ENCODE results near the gene KIAA0825. TPM values are rescaled to one million over a fixed set of nuclear protein-coding genes. Genes with fewer than 3 reads are reported as not detected.

Gene KIAA0825
- total and polyA plus RNA-seq, 2 experiments from 2014 or later = 1.7 to 1.8 TPM

GRCh38 chr5:94245608-94246007, 372.8 kb downstream of the KIAA0825 start:
- no peak overlapping the region for H3K4me2 ChIP-seq
- no peaks in the 10 kb centered on the region for H3K36me3 ChIP-seq (ENCODE audit: insufficient read depth)
- H3K4me3 Mint-ChIP-seq = no peak overlapping the region
- no peaks in the 10 kb centered on the region for H3K9me3 Mint-ChIP-seq
- H3K27ac ChIP-seq (ENCODE audit: low read depth) = no peak overlapping the region
- peaks cover 45% of the 10 kb centered on the region for H3K4me1 Mint-ChIP-seq
- peaks cover 23% of the 10 kb centered on the region for H3K79me2 ChIP-seq (replicated peaks; ENCODE audit: insufficient read depth)
- no peaks in the 10 kb centered on the region for H3K36me3 Mint-ChIP-seq (ENCODE audit: low read depth)
- H2AFZ ChIP-seq = no peak overlapping the region
- no peaks in the 10 kb centered on the region for H3K27me3 Mint-ChIP-seq (ENCODE audit: insufficient read depth, low read depth, poor library complexity)
- no peak overlapping the region for H3K27ac Mint-ChIP-seq
- ATAC-seq = no peak
- TF ChIP-seq STAT1 (IDR thresholded peaks at IDR 0.05; ENCODE audit: unreplicated experiment) = no peak
- TF ChIP-seq ETS1 (IDR thresholded peaks at IDR 0.05) = no peak
- no peak for TF ChIP-seq CREB1 (CRISPR knock-in tag; IDR thresholded peaks at IDR 0.05; ENCODE audit: low read depth)
- no peak for TF ChIP-seq ZNF114 (CRISPR knock-in tag; IDR thresholded peaks at IDR 0.05)
- no peak for TF ChIP-seq ZNF462 (CRISPR knock-in tag; IDR thresholded peaks at IDR 0.05)
- no peak for TF ChIP-seq EZH2phosphoT487 (IDR thresholded peaks at IDR 0.05; ENCODE audit: unreplicated experiment)
- TF ChIP-seq ZNF331 (CRISPR knock-in tag; IDR thresholded peaks at IDR 0.05; ENCODE audit: low read depth) = no peak
- no peak for TF ChIP-seq NANOG (IDR thresholded peaks at IDR 0.05; ENCODE audit: borderline replicate concordance)
- no peak for TF ChIP-seq REST (IDR thresholded peaks at IDR 0.05; ENCODE audit: unreplicated experiment)
- TF ChIP-seq EZH2 (IDR thresholded peaks at IDR 0.05; ENCODE audit: low read depth, unreplicated experiment) = no peak
- TF ChIP-seq POLR2AphosphoS5 (IDR thresholded peaks at IDR 0.05; ENCODE audit: low read depth) = no peak
- TF ChIP-seq CTCF (conservative IDR thresholded peaks at IDR 0.05; ENCODE audit: low read depth in 2 of 2) = no peak
- TF ChIP-seq JUNB (IDR thresholded peaks at IDR 0.05; ENCODE audit: unreplicated experiment) = no peak
- H3K27me3 ChIP-seq (ENCODE audit: insufficient read depth) = no peaks in the 10 kb centered on the region
- no peaks in the 10 kb centered on the region for H3K9me2 ChIP-seq (ENCODE audit: insufficient read depth)
- DNase-seq (ENCODE audit: low spot score) = no peak
- H3K4me1 ChIP-seq (ENCODE audit: insufficient read depth) = peaks cover 40% of the 10 kb centered on the region
- H4K20me1 ChIP-seq (replicated peaks; ENCODE audit: insufficient read depth) = no peaks in the 10 kb centered on the region; the same call in 1 of the 2 replicates
- no peaks in the 10 kb centered on the region for H3F3A ChIP-seq (replicated peaks; ENCODE audit: low read depth)
- no peak overlapping the region for H3K4me3 ChIP-seq

Measured in GM23338 (cell line).